ENCODE measurements around the gene UBTF.

DNA sequence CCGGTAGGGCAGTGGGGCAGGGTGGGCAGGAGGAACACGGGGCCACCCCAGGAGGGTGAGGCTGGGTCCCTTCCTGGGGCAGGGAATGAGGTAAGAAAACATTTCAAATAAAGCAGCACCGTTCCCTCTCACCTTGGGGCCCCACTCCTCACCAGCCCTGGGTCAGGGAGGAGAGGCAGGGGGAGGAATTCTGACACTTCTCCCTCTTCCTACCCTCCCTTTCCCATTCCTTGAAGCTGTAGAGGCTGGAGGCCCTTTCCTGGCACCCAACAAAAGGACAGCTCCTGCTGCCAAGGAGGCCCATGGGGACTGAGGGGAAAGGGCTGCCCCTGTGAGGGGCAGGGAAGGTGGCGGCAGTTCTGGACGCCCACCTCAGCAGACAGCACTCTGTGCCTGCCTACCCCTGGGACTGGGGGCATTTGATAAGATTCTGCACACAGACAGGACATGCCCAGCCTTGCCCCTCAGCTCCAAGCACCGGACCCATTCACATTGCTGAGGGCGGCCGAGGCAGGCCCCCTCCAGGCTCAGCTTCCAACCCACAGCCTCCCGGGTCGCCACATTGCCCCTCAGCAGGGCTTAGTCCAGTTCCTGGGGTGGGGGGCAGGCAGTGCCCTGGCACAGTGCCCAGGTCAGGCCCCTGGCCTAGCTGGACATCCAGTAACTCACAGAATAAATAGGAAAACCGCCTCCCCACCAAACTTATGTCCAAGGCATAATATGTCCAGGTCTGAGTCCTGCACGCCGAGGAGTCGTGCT lies 26.0 kb downstream of the UBTF start:
- TF ChIP-seq L3MBTL2 (conservative IDR thresholded peaks at IDR 0.05) (no peak), FOXM1 (IDR thresholded peaks at IDR 0.05; ENCODE audit: borderline replicate concordance) (no peak), ELF4 (IDR thresholded peaks at IDR 0.05) (no peak), TARDBP (IDR thresholded peaks at IDR 0.05) (no peak), NFRKB (IDR thresholded peaks at IDR 0.05) (no peak), CTBP1 (IDR thresholded peaks at IDR 0.05; ENCODE audit: borderline replicate concordance) (no peak)
- TF ChIP-seq, protein P1, sequence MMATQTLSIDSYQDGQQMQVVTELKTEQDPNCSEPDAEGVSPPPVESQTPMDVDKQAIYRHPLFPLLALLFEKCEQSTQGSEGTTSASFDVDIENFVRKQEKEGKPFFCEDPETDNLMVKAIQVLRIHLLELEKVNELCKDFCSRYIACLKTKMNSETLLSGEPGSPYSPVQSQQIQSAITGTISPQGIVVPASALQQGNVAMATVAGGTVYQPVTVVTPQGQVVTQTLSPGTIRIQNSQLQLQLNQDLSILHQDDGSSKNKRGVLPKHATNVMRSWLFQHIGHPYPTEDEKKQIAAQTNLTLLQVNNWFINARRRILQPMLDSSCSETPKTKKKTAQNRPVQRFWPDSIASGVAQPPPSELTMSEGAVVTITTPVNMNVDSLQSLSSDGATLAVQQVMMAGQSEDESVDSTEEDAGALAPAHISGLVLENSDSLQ (IDR thresholded peaks at IDR 0.05), result no peak
